Hematopoietic multipotent progenitor cell treated with erythropoietin and hydrocortisone succinate and interleukin-3 and kit ligand, for 8 days (in vitro differentiated cells): ENCODE results near the gene CTNNA2.

Source experiments
- DNase-seq: peaks from one replicate; pipeline ENCODE4 v3.0.0-alpha.2; 2015

CTNNA2 gene

DNA sequence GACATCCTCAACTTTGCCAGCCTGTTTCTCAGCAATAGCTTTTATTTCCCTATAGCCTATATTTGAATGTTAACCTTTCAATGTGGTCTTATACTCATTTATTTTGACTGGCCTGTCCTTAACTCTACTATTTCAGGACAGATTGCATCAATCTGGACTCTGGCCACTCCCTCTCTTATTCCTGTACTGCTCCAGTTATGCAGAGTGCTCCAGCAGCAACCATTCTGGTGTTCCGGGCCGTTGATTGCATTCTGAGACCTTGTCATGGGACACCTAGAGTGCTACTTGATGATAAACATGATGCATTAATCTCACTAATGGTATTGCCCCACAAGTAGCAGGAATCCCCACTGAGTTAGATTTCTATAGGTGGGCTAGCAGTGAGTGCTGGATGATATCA lies 428.3 kb downstream of the CTNNA2 start:
- DNase-seq = no peak

DNA sequence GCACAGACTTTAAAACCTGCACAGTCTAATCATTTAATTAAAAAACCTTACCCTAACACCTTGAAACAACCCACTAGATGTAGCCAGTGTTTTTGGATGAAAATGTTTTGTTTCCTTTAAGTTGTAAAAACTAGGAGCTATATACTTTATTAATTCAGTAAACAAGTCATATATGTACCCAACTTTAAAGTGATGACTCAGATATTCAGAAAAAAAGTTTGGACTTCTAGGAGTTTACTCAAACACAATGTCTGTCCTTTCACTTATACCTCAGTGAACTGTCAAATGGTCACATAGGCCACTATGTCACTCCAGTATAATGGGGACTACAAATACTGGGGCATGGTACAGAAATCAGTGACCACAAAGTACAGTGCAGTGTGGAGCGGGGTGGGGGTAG lies 431.4 kb downstream of the CTNNA2 start:
- no peak for DNase-seq

DNA sequence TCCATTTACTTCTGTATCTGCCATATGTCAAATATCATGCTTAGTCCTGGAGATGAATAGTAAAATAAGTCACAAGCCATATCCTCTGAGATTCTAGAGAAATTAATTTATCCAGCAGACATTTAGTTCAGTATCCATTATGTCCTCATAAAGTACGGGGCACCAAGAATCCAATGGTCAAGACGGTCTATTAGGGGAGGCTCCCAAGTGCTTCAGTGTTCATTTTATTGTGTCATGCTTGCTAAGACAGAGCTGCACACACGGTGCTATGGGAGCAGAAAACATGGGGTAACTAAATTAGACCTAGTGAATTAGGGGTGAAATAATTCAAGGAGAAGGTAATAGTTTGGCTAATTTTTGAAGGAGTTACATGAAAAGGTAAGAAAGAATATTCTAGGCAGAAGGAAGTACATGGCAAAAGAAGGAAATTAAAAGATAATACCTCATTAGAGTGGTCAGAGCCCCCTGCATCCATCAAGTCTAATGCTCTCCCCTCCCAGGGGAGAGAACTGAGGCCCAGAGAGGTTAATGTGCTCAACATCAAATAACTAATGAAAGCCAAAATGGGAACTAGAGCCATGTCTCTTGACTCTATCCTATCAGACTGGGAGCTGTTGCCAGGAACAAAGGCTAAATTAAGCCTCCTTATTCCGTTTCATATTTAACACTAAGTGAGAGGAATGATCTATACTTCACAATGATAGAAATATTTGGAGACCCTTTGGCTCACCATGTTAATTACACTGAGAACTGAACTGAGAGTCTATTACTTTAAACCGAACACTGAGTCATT lies 433.0 kb downstream of the CTNNA2 start:
- no peak for DNase-seq

DNA sequence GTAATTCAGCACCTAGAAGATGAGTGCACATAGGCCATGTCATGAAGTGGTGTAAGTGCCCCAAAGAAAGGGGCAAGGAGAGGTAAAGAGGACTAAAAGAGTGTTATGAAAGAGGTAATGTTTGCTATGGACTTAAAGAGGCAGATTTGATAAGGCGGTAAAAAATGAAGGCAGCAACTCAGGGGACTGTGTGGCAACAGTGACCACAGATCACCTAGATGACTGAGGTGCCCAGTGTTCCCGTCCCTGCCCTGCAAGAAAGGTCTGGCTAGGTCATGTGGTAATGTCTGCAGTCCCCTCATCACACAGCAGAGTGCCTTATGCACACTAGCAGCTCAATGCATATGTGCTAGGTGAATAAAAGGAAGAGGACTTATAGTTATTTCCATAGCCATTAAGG lies 434.9 kb downstream of the CTNNA2 start:
- no peak for DNase-seq

DNA sequence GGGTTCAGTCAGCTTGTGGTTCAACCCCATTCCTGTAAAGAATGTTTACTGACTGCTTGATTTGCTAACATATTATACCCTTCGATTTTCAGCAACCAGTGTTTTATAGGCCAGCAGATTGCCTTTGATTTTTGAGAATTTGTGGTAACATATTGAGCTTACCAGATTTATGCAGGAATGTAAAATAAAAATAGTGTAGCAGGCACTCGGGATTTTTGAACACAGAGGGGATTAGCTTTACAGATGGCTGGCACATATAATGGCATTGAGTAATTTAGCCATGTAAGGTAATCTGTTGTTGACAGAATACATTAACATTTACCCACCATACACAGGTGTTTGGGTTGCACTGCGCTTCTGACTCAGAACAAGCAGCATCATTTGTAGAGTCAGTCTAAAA lies 437.7 kb downstream of the CTNNA2 start:
- DNase-seq = no peak

DNA sequence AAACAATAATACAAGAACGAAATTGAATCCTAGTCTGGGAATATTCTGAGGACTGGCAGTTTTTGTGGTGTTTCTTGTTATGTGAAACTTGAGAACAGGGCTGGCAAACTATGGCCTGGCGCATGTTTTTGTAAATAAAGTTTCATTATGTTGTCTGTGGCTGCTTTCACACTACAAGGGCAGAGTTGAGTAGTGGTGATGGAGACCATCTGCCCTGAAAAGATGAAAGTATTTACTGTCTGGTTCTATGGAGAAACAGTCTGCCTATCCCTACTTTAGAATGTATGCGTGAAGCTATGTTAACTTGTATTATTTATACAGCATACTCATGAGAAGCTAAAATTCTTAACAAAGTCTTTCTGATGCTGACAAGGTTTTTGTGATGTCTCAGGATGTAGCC lies 439.8 kb downstream of the CTNNA2 start:
- DNase-seq = no peak

DNA sequence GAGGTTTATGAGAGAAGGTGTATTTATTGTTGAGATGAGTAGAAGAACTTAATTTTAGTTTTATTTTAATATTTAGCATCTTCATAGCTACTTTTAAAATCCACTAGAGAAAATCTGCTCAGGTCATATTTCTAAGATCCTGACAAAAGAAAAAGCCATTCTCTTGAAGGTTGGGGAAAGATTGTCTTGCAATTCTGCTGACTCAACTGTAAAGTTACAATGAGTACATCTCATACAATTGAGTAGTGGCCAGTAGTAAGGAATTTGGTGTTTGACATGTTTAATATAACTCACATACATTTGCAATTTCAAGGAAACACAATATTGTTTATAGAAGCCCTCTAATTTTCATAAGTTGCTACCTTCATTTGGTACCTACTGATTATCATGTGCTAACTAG lies 447.2 kb downstream of the CTNNA2 start:
- no peak for DNase-seq

DNA sequence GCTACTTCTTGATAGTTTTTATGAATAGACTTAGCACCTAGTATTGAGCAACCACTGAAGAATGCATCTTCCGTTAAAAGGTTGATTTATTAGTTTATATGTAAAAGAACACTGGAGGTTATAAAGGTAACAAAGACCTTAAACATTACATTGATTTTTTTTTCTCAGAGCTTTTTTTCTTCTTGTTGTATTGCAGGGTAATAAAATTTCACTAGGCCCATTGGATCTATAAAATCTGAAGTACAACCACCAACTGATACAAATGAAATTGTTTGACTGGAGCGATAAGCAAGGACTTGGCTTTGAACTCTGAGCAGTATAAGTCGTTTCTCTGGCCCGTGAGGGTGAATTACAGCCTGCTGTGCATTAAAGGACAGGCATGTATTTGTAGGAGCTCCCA lies 447.7 kb downstream of the CTNNA2 start:
- no peak for DNase-seq

DNA sequence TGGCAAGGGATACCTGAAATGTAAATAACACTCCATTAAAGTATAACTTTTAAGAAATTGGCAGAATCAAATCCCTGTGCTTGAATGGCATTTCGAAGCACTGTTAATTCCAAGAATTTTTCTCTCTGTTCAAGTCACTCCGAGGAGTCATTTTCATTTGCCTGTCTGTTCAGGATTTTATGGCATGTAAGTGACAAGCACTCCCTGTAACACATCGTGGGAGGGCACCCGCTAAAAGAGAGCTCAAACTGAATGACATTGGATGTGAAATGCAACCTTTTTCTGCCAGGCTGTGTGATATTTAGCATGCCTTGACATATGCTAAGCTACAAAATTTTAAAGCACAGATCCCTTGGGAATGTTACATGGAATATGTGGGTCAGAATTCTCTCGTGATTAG lies 452.1 kb downstream of the CTNNA2 start:
- no peak for DNase-seq

DNA sequence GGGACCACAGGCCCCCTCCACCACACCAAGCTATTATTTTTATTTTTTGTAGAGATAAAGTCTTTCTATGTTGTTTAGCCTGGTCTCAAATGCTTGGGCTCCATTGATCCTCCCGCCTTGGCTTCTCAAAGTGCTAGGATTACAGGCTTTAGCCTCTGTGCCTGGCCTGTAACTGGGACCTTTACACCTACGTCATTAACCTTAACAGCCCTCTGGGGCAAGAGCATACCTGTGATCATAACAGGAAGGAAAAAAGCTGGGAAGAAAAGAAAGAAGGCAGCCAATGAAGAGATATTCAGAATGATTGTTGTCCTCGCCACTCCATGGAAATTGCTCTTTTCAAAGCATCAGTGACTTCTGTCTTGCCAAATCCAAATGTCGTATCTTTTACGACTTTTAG lies 453.5 kb downstream of the CTNNA2 start:
- no peak for DNase-seq

DNA sequence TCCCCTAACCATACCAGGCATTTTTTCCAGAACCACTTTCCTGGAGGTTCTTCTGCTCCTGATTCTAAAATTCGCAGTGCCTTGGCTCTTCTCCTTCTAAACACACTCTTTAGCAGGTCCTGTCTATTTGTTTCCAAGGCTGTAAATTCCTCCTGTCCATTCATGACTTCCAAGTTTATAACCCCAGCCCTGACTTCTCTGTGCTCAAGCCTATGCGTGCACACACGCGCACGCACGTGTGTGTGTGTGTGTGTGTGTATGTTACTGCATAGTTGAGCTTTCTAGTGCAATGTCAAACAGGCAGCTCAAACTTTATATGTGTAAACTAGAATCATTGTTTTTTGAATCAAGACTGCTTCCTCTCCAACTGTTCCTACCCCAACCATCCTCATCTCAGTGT lies 454.0 kb downstream of the CTNNA2 start:
- no peak for DNase-seq

DNA sequence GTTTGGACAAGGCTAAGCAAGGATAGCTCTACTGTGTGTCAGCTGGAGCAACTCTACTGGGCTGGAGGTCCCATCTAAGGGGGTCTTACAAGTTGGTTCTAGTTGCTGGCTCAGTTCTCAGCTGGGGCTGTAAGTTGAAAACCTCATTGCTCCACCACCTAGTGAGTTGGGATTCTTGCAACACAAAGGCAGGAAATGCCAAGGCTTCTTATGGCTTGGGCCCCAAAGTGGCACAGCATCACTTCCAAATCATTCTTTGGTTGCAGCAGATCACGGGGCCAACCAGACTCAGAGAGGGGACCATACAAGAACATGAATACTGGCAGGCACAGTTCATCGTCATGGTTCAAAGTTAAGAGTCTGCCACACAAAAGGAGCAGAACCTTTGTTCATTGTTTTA lies 459.0 kb downstream of the CTNNA2 start:
- no peak for DNase-seq

DNA sequence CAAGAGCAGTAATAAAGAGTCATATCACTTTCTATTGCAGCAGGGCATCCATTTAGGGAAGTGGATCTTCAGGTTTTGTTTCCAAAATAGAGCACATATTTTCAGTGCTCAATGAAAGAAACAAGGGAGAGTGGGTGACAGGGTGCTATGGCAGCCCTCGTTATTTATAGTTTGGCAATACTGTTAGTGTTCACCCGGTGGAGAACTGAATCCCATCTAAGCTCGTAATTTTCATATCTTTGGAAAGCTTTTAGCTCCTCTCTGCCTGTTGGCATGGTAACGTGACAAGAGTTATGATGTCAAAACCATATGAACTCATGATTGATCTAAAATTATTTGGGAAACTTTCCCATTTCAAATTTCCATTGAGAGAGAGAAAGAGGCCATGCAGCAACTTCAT lies 459.8 kb downstream of the CTNNA2 start:
- DNase-seq = no peak

DNA sequence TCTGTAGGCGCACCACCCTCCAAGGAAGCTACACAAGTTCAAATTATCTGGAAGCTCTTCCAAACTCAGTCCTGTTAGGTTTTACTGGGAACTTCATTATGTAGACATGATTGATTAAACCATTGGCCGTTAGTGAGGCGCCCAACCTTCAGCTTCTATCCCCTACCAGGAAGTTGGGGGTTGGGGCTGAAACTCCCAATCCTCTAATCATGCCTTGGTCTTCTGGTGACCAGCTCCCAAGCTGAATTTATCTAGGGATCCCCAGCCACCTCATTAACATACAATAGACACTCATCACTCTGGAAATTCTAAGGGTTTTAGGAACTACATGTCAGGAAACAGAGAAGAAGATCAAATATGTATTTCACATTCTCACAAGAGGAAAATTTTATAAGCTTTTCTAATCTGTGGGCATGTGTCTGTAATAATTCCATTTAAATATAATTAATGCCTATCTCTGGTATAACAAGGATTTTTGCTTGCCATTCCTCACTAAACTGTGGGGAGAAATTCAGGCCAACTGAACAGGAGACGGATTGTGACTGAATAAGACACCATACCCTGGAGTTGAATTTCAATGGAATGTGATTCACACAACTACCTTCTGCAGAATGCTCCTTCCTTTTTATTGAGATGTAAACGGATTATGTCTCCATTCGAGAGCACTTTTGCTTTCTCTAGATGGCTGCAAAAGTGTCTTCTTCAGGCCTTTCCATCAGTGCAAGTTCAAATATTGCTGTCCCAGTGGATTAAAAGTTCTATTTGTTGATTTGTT lies 463.1 kb downstream of the CTNNA2 start:
- no peak for DNase-seq

DNA sequence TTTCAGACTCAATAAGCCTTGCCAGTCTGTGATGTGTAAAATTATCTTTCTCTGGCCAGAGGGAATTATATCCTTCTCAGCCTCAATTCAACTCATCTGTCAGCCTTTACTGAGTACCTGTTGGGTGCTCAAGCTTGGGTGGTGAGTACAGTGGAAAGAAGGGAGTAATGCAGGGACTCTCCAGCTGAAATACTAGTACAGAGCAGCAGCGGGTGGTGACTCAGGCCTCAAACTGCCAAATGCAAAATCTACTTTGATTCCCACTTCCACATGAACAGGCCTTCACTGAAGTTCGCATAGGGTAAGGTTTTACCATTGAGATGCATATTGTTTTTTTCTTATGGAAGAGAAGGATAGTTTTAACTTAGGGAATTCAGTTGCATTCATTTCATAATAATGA lies 464.9 kb downstream of the CTNNA2 start:
- DNase-seq = no peak

DNA sequence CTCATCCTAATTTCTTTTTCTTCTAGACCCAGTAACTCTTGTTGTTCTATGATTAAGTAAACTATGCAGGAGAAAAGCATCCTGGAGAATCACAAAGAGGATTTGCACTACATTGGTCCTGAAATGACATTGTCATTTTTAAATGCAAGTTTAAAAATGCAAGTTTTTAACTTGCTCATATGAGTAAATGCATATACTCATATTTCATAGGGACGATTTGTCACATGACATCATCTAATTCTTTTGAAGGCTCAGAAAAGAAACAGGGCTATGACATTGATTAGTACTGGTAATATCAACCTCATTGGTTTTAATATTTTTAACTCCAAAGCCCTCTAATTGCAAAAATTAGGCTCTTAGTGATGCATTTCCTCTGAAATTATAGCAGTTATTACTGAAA lies 467.3 kb downstream of the CTNNA2 start:
- DNase-seq = no peak

DNA sequence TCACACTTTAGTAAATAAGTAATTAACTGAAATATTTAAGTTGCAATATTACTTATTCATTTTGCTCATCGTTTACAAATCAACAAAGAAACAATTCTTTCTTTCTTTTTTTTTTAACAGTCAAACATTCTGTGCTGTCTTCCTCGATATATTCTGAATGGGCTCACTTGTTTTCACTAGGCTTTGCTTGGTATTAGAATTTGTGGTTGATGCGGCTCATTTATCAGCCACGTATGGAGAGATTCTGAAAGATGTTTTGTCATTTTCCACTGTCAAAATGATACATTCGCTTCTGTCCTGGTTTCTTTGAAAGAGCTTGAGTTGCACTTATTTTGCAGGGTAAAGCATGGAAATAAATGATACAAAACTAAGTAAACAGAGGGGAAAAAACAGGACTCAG lies 468.0 kb downstream of the CTNNA2 start:
- DNase-seq = no peak

DNA sequence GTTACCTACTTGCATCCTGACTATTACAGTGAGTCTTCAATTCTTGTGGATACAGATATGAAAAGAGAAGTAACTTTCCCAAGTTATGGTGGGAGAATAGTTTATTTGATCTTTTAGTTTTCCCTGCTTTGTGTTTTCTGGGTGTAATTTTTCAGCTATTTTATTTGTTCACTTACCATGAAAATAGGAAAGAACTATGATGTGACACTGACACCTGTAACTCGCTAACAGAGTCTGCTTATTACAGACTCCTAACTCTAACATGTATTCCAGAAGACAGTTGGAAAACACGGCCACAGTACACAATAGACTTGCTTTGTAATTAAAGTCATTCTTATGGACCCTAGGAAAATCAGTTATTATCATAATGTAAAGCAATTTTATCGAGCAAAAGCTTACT lies 468.5 kb downstream of the CTNNA2 start:
- no peak for DNase-seq

DNA sequence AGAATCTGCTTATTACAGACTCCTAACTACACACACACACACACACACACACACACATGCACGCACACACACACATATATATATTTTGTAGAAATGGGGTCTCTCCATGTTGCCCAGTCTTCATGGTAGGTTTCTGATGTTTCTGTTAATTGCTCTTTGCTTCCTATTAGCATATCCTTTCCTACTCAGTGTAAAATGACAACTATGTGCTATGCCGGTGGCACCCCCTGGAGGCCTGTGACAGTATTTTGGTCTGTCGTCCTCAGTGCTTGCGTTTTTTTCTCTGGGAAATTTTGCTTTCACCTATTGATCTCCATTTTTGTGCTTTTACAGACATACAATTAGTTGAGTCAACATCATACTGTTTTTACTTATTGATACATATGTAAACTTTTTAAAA lies 469.6 kb downstream of the CTNNA2 start:
- DNase-seq = peak; percentile 8

DNA sequence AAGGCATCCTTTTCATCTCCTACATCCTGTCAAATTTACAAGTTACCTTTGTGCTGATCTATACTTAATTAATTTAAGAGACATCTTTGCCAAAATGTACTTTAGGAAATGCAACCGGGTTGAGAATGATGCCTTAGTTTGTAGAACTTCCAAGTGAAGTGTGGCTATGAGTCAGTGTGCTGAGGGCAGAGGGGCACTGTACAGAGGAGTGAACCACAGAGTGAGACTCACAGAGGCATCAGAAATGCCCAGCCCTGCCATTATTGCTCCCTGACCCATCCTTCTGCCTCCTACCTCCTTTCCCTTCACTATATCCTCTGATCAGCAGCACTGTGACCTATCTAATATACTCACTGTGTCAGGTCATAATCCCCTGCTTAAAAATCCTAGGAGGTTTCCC lies 471.6 kb downstream of the CTNNA2 start:
- DNase-seq = no peak

DNA sequence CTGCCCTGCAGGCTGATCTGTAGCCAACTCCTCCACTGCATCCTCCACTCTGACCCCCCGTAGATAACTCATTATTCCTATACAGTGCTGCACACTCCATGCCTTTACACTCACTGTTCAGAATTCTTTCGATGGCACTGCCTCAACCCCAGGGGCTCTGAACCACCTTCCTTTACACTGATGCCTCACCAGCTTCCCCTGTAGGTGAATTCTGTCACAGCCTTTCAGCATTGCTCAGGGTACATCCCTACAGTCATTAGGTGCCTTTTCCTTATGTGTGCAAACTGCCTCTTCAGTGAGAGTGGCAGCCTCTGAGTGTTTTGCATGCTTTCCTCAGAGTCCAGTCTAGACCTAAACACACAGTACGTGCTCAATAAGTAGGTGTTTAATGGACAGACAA lies 472.3 kb downstream of the CTNNA2 start:
- DNase-seq = no peak

DNA sequence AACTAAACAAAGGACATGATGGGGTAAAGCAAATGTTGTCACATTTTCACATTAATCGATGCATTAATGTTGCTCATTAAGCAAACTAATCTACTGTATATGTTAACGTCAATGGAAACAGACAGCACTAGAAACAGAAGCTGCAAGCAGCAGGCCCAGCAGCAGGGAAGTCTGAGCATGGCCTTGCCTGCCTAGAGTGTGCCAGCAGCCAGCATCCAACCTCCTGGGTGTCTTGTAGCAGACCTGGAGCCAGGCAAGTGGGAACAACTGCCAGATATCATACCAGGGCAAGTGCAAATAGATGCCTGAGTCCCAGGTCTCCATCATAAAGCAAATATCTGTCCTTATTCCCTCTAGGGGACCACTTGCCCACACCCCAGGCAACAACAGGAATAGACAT lies 472.7 kb downstream of the CTNNA2 start:
- no peak for DNase-seq

DNA sequence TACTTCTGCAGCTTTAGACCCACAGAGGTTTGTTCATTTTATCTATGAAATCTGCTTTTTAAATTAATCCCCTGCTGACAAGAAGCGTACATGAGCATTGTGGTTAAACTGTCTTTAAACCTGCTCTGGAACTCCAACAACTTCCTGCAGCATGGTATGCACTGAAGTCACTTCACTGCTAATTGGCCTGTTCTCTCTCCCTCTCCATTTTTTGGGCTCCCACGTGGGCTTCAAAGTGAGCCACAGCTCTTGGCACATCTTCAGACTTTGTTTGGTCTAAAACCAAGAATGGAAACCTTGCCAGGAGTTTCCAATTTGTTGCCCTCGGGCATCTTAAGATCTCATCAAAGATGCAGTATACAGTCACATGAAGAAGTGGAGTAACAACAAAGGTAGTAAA lies 480.3 kb downstream of the CTNNA2 start:
- DNase-seq = peak; percentile 4

DNA sequence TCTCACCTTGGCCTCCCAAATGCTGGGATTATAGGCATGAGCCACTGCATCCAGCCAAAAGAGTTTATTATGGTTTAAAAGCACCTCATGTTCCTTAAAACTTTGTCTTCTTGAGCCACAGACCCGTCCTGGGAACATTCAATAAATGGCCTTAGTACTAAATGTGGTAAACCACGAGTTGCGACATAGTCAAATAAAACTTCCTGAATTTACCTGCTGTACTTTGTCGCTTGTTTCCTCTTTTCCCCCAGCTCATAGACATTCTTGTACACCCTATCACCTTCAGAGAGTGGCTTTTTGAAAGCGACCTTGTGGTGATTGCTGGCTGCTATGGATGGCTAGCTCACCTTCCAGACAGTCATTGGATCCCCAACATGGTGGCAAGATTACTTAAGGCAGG lies 481.3 kb downstream of the CTNNA2 start:
- DNase-seq = no peak

DNA sequence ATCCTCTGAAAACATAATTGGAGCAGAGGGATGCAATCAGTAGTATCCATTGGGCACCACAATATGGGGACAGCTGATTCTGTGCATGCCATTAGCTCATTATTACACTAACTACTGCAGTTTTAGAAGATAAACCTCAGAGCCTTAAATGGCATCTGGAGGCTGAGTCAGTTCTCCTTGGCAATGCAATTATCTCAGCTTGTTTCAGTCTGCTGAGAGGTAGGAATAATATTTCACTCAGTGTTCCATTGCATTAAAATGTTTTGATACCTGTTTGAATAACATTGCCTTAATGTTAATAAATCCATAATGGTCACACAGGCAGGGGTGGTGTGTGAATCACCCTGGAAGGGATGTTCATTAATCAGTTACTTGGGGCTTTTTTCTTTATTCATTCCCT lies 482.1 kb downstream of the CTNNA2 start:
- DNase-seq = no peak
